A673 (cell line): ENCODE results near the gene ZFPL1.

Experiments used
- CTCF ChIP-seq: fragments of 300-800, 200-600 bp; sonication (generic); conservative IDR thresholded peaks from 2 replicates; pipeline ENCODE4 v1.5.1; 2017; ENCODE audit warnings: low read depth, mild to moderate bottlenecking, antibody characterized with exemption, low read length, moderate library complexity, mixed read lengths
- EZH2 ChIP-seq: fragments of 200-600 bp; sonication (generic); IDR thresholded peaks from 2 replicates; pipeline ENCODE4 v1.6.1; 2017; ENCODE audit warnings: borderline replicate concordance, low read depth, mild to moderate bottlenecking, mixed read lengths, antibody characterized with exemption, low read length; ENCODE audit not compliant: poor library complexity, severe bottlenecking

DNA sequence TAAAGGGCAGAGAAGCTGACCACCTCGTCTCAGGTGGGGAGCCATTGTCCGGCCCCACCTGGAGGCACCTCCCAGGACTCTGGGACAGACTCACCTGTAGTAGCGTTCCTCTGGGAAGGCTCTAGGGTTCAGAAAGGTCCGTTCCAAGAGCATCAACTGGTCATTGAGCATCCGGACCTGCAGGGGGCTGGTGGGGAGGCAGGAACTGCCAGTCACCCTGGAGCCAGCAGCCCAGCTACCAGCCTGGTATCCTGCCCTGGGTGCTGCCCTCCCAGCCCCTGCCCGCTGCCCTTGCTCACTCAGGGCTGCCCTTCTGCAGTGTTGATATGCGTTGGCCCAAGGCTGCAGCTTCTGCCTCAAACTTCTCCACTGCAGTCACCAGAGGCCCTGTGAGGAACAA lies 38.3 kb upstream of the ZFPL1 start:
- TF ChIP-seq CTCF: no peak
- TF ChIP-seq EZH2: no peak
